IMR-90 (cell line): Measurements from ENCODE around the gene TBC1D1. TPM values are rescaled to one million over a fixed set of nuclear protein-coding genes. Genes with fewer than 3 reads are reported as not detected.

ENCODE experiments used
- ATAC-seq: fragments of 200-7000 bp; cut with Tn5 transposase; 2 replicates; pipeline ENCODE4 v1.9.1; 2020; ENCODE audit warnings: low read depth, mild to moderate bottlenecking, moderate library complexity
- BruUV-seq: library from RNA; stranded (reverse); fragments of 400-500 nt; replicated peaks from 2 replicates; lab custom pipeline; 2021; lab: Mats Ljungman, UMichigan
- CTCF ChIA-PET: fragments of 300-600 bp; formaldehyde crosslinking; extraction: SDS; loops from one replicate; lab custom pipeline; 2021; ENCODE audit warnings: antibody characterized with exemption; lab: Yijun Ruan, JAX
- POLR2A ChIA-PET: fragments of 300-600 bp; sonication (Branson Sonifier 250); formaldehyde crosslinking; loops from one replicate; lab custom pipeline; 2022; ENCODE audit warnings: antibody characterized with exemption; ENCODE audit not compliant: unreplicated experiment; lab: Charles Lee
- DNase-seq: peaks from one replicate; pipeline ENCODE4 v3.0.0; 2013
- H2AFZ ChIP-seq: replicated peaks from 2 replicates; pipeline ENCODE3; 2013; ENCODE audit warnings: low read length, mild to moderate bottlenecking; ENCODE audit not compliant: poor library complexity
- H2AK5ac ChIP-seq: 2 replicates; pipeline ENCODE4 v1.6.1; 2013; ENCODE audit warnings: low read depth, low read length, inconsistent platforms
- H2AK9ac ChIP-seq: replicated peaks from 2 replicates; pipeline ENCODE3; 2013; ENCODE audit warnings: mild to moderate bottlenecking, low read depth, low read length, moderate library complexity; ENCODE audit not compliant: poor library complexity
- H2BK120ac ChIP-seq: 2 replicates; pipeline ENCODE4 v1.6.1; 2013; ENCODE audit warnings: low read depth, low read length, inconsistent platforms
- H2BK15ac ChIP-seq: 3 replicates; pipeline ENCODE4 v1.6.1; 2013; ENCODE audit warnings: low read depth, low read length, inconsistent platforms
- H2BK20ac ChIP-seq: 2 replicates; pipeline ENCODE4 v1.6.1; 2013; ENCODE audit warnings: low read depth, mild to moderate bottlenecking, inconsistent platforms, low read length, moderate library complexity
- H2BK5ac ChIP-seq: 2 replicates; pipeline ENCODE4 v1.6.1; 2013; ENCODE audit warnings: mild to moderate bottlenecking, low read depth, low read length, inconsistent platforms; ENCODE audit not compliant: poor library complexity, severe bottlenecking
- H3K14ac ChIP-seq: replicated peaks from 2 replicates; pipeline ENCODE4 v1.6.1; 2013; ENCODE audit warnings: low read depth, low read length, inconsistent platforms
- H3K18ac ChIP-seq: 2 replicates; pipeline ENCODE4 v1.6.1; 2013; ENCODE audit warnings: low read depth, low read length, control low read depth
- H3K23ac ChIP-seq: 2 replicates; pipeline ENCODE4 v1.6.1; 2013; ENCODE audit warnings: low read depth, low read length, inconsistent platforms
- H3K27ac ChIP-seq: 2 replicates; pipeline ENCODE4 v1.5.1; 2013; ENCODE audit warnings: mild to moderate bottlenecking, control low read depth, low read length; ENCODE audit not compliant: insufficient read depth
- H3K27me3 ChIP-seq: 2 replicates; pipeline ENCODE4 v1.6.1; 2013; ENCODE audit warnings: low read length; ENCODE audit not compliant: control insufficient read depth, insufficient read depth
- H3K36me3 ChIP-seq: 2 replicates; pipeline ENCODE4 v1.6.1; 2013; ENCODE audit warnings: low read length, mixed read lengths; ENCODE audit not compliant: control insufficient read depth, insufficient read depth
- H3K4ac ChIP-seq: 2 replicates; pipeline ENCODE4 v1.6.1; 2013; ENCODE audit warnings: low read depth, low read length, inconsistent platforms
- H3K4me1 ChIP-seq: 2 replicates; pipeline ENCODE4 v1.6.1; 2013; ENCODE audit warnings: low read length, mixed read lengths; ENCODE audit not compliant: control insufficient read depth, insufficient read depth
- H3K4me2 ChIP-seq: 2 replicates; pipeline ENCODE4 v1.6.1; 2013; ENCODE audit warnings: low read depth, mild to moderate bottlenecking, control low read depth, low read length, moderate library complexity
- H3K4me3 ChIP-seq: 2 replicates; pipeline ENCODE4 v1.5.1; 2013; ENCODE audit warnings: low read depth, mild to moderate bottlenecking, control low read depth, low read length, moderate library complexity; ENCODE audit not compliant: insufficient read depth
- H3K56ac ChIP-seq: 2 replicates; pipeline ENCODE4 v1.6.1; 2013; ENCODE audit warnings: low read length, inconsistent platforms; ENCODE audit not compliant: insufficient read depth; ENCODE audit errors: extremely low read depth
- H3K79me1 ChIP-seq, 2 experiments: 2 replicates each; pipeline ENCODE4 v1.6.1; 2013; ENCODE audit warnings: low read length in 2 of 2, inconsistent platforms in 1 of 2, low read depth in 1 of 2
- H3K9ac ChIP-seq: 2 replicates; pipeline ENCODE4 v1.6.1; 2013; ENCODE audit warnings: low read depth, low read length, control low read depth
- H3K9me1 ChIP-seq: 2 replicates; pipeline ENCODE4 v1.6.1; 2013; ENCODE audit warnings: low read length, inconsistent platforms; ENCODE audit not compliant: insufficient read depth
- H3K9me3 ChIP-seq: 2 replicates; pipeline ENCODE4 v1.6.1; 2013; ENCODE audit warnings: low read length; ENCODE audit not compliant: control insufficient read depth, insufficient read depth
- H4K20me1 ChIP-seq: 2 replicates; pipeline ENCODE4 v1.6.1; 2013; ENCODE audit warnings: low read length, inconsistent platforms; ENCODE audit not compliant: insufficient read depth
- H4K5ac ChIP-seq: 2 replicates; pipeline ENCODE4 v1.6.1; 2013; ENCODE audit warnings: mild to moderate bottlenecking, low read depth, low read length, control low read depth
- H4K8ac ChIP-seq, 2 experiments: 2 replicates each; pipeline ENCODE4 v1.6.1; 2013; ENCODE audit warnings: low read depth in 2 of 2, low read length in 2 of 2, control low read depth in 1 of 2, inconsistent platforms in 1 of 2
- H4K91ac ChIP-seq: 2 replicates; pipeline ENCODE4 v1.6.1; 2013; ENCODE audit warnings: low read depth, low read length, inconsistent platforms; ENCODE audit not compliant: insufficient read depth
- ELK1 ChIP-seq: fragments of 150-350 bp; IDR thresholded peaks from 2 replicates; pipeline ENCODE4 v1.6.1; 2016; ENCODE audit warnings: low read depth, mild to moderate bottlenecking, low read length, moderate library complexity, borderline replicate concordance
- POLR2A ChIP-seq: IDR thresholded peaks from 2 replicates; pipeline ENCODE4 v1.6.1; 2012; ENCODE audit warnings: mild to moderate bottlenecking, low read depth, low read length
- RAD21 ChIP-seq: IDR thresholded peaks from 2 replicates; pipeline ENCODE4 v1.6.1; 2012; ENCODE audit warnings: low read length, improper control_type of control experiment
- RCOR1 ChIP-seq: IDR thresholded peaks from 2 replicates; pipeline ENCODE4 v1.6.1; 2012; ENCODE audit warnings: mild to moderate bottlenecking, low read length, improper control_type of control experiment; ENCODE audit not compliant: insufficient replicate concordance
- WGBS, 2 experiments: methylation state at CpG; one replicate each; pipeline versions ENCODE4 v1.1.5 to v1.1.7; 2013; ENCODE audit warnings: missing lambda C conversion rate in 2 of 2; ENCODE audit not compliant: insufficient read length in 1 of 2; ENCODE audit errors: extremely low coverage in 2 of 2; 5-methylcytosine and 5-hydroxymethylcytosine counted together
- dilution Hi-C: fragments of 300-500 bp; cut with HindIII; formaldehyde crosslinking; loops from one replicate; pipeline ENCODE4 v1.14.3; 2018; ENCODE audit warnings: low sequenced_read_pairs; ENCODE audit not compliant: unreplicated experiment
- in situ Hi-C: fragments of 300-500 bp; cut with MboI; formaldehyde crosslinking; loops from 3 replicates; pipeline ENCODE4 v1.14.3; 2019; ENCODE audit warnings: low sequenced_read_pairs, inconsistent platforms, mixed read lengths
- intact Hi-C: fragments of 100-400 bp; cut with micrococcal nuclease; formaldehyde crosslinking; loops from 2 replicates; pipeline ENCODE4 v1.10.0; 2022
- polyA plus RNA-seq, 3 experiments: library from polyadenylated mRNA; depleted of rRNA; stranded (reverse); fragments of >200 nt; gene quantifications; 2 replicates each; pipeline ENCODE4 v1.2.3, GENCODE V29; 2012; ENCODE audit warnings: low replicate concordance in 1 of 3
- total RNA-seq: library from RNA; depleted of rRNA; stranded (reverse); fragments of >200 nt; gene quantifications from 2 replicates; pipeline ENCODE4 v1.2.3, GENCODE V29; 2012

Gene TBC1D1
- total and polyA plus RNA-seq, 2 of the 4 experiments (the other 2 are of a cell fraction), result 42.4 to 104 TPM

GRCh38 chr4:38132107-38132673, 241.3 kb downstream of the TBC1D1 start (continued):
- TF ChIP-seq RCOR1 (no peak), RAD21 (peak; percentile 27; the same call in 1 of the 2 replicates)

GRCh38 chr4:38132843-38133662, 242.2 kb downstream of the TBC1D1 start:
- H3K18ac ChIP-seq, result no peak overlapping the region
- no peak for DNase-seq
- BruUV-seq, result no TSS peak
- peaks cover 15% of the 10 kb centered on the region for H3K9me1 ChIP-seq
- H3K23ac ChIP-seq, result no peak overlapping the region
- no peak overlapping the region for H3K56ac ChIP-seq
- no peak overlapping the region for H2AFZ ChIP-seq
- peak overlapping the region; percentile 3; the same call in 1 of the 2 replicates for H2BK20ac ChIP-seq
- POLR2A ChIA-PET, result no interaction called here
- no peak overlapping the region for H3K27ac ChIP-seq
- H4K5ac ChIP-seq, result no peak overlapping the region
- H2BK5ac ChIP-seq, result no peak overlapping the region
- CTCF ChIA-PET, result interaction anchor here (0.6 to 0.9 kb wide), 2 partner anchors 22 to 54 kb away, joined by 4 to 6 read pairs; no protein-coding TSS in a partner anchor
- no peak overlapping the region for H3K4me3 ChIP-seq
- no peak overlapping the region for H3K14ac ChIP-seq
- H3K4me1 ChIP-seq, result peaks cover 17% of the 10 kb centered on the region
- TF ChIP-seq POLR2A (no peak), ELK1 (no peak), RAD21 (no peak)
- in situ Hi-C loops (no loop called here), dilution Hi-C loops (no loop called here), intact Hi-C loops (loop anchor here (5.0 kb wide), 1 partner anchor 51 kb away; no protein-coding TSS in a partner anchor)
- ATAC-seq, result no peak
- H3K9me3 ChIP-seq, result no peaks in the 10 kb centered on the region
- H3K4ac ChIP-seq, result no peak overlapping the region
- H3K79me1 ChIP-seq, result 0 out of 4 replicates have a peak, but pooled peaks cover 0 to 8% of the 10 kb centered on the region in 2 experiments
- no peak overlapping the region for H2AK5ac ChIP-seq
- 40% methylated on average over 1 of the region's 14 CpGs; no CpG with 5 or more reads in 1 of the 2 experiments for WGBS, 2 experiments
- H3K9ac ChIP-seq, result no peak overlapping the region
- H3K36me3 ChIP-seq, result peaks cover 3% of the 10 kb centered on the region; the same call in 1 of the 2 replicates
- no peak overlapping the region for H4K91ac ChIP-seq
- H4K20me1 ChIP-seq, result no peaks in the 10 kb centered on the region
- peak overlapping the region; percentile 25; the same call in 1 of the 3 replicates for H2BK15ac ChIP-seq
- H2BK120ac ChIP-seq, result no peak overlapping the region
- no peaks in the 10 kb centered on the region for H3K27me3 ChIP-seq
- H3K4me2 ChIP-seq, result no peak overlapping the region
- no peak overlapping the region for H4K8ac ChIP-seq
- H2AK9ac ChIP-seq, result no peak overlapping the region
